Left ventricle myocardium inferior (tissue), 1 donor: ENCODE results near the gene RTN4IP1. TPM values are rescaled to one million over a fixed set of nuclear protein-coding genes. Genes with fewer than 3 reads are reported as not detected.

Source experiments
- DNase-seq: peaks from one replicate; pipeline ENCODE4 v3.0.0-alpha.2; 2020
- H3K27ac ChIP-seq: fragments of 200-600 bp; replicated peaks from 2 replicates; pipeline ENCODE4 v1.8.0; 2021
- H3K27me3 ChIP-seq: fragments of 200-600 bp; 2 replicates; pipeline ENCODE4 v1.8.0; 2021; ENCODE audit warnings: low read depth
- H3K36me3 ChIP-seq: fragments of 200-600 bp; 2 replicates; pipeline ENCODE4 v1.8.0; 2021
- H3K4me1 ChIP-seq: fragments of 200-600 bp; 2 replicates; pipeline ENCODE4 v1.8.0; 2021
- H3K4me3 ChIP-seq: fragments of 200-600 bp; 2 replicates; pipeline ENCODE4 v1.8.0; 2021; ENCODE audit warnings: mild to moderate bottlenecking, moderate library complexity
- H3K9me3 ChIP-seq: fragments of 200-600 bp; replicated peaks from 2 replicates; pipeline ENCODE4 v1.8.0; 2021
- CTCF ChIP-seq: fragments of 200-600 bp; IDR thresholded peaks from 2 replicates; pipeline ENCODE4 v1.8.0; 2021; ENCODE audit warnings: antibody characterized with exemption, mild to moderate bottlenecking, borderline replicate concordance
- intact Hi-C: fragments of 100-400 bp; cut with micrococcal nuclease; formaldehyde crosslinking; loops from one replicate; pipeline ENCODE4 v1.11.0; 2022
- total RNA-seq: library from RNA; stranded (reverse); fragmentation: NEBNext Ultra II Directional; extraction: Animal tissue kit (Norgen Biotek cat#: 25700); gene quantifications from one replicate; pipeline ENCODE4 v1.2.1, GENCODE V29; 2021
- donor health status: DM: no; HTN: yes; CAD: no; lungs with severe emphysema.

RTN4IP1 gene
- total RNA-seq, 1 donor from 2014 or later, result 21.5 TPM

GRCh38 chr6:106536851-106537250 lies 92.4 kb downstream of the RTN4IP1 start:
- TF ChIP-seq CTCF, result no peak
- Histone ChIP-seq H3K36me3 (no peaks in the 10 kb centered on the region), H3K4me3 (no peak overlapping the region), H3K27me3 (no peaks in the 10 kb centered on the region), H3K4me1 (no peaks in the 10 kb centered on the region), H3K27ac (no peak overlapping the region), H3K9me3 (no peaks in the 10 kb centered on the region)
- intact Hi-C loops, result no loop called here
- DNase-seq, result no peak

GRCh38 chr6:106536357-106536756 lies 92.9 kb downstream of the RTN4IP1 start:
- no peak for DNase-seq
- Histone ChIP-seq H3K27ac (no peak overlapping the region), H3K9me3 (no peaks in the 10 kb centered on the region), H3K4me3 (no peak overlapping the region), H3K27me3 (no peaks in the 10 kb centered on the region), H3K4me1 (no peaks in the 10 kb centered on the region), H3K36me3 (no peaks in the 10 kb centered on the region)
- intact Hi-C loops, result no loop called here
- no peak for TF ChIP-seq CTCF

- Histone ChIP-seq H3K4me1 (no peaks in the 10 kb centered on the region), H3K36me3 (no peaks in the 10 kb centered on the region), H3K27me3 (no peaks in the 10 kb centered on the region), H3K9me3 (no peaks in the 10 kb centered on the region), H3K27ac (no peak overlapping the region), H3K4me3 (no peak overlapping the region)
- no peak for TF ChIP-seq CTCF
- DNase-seq, result no peak
- intact Hi-C loops, result no loop called here
Measured at GRCh38 chr6:106535012-106535411, 94.3 kb downstream of the RTN4IP1 start.

GRCh38 chr6:106534564-106534982 lies 94.7 kb downstream of the RTN4IP1 start:
- Histone ChIP-seq H3K27ac (no peak overlapping the region), H3K36me3 (no peaks in the 10 kb centered on the region), H3K9me3 (no peaks in the 10 kb centered on the region), H3K4me3 (no peak overlapping the region), H3K27me3 (no peaks in the 10 kb centered on the region), H3K4me1 (no peaks in the 10 kb centered on the region)
- DNase-seq, result no peak
- no peak for TF ChIP-seq CTCF
- intact Hi-C loops, result no loop called here

- TF ChIP-seq CTCF, result no peak
Measured at GRCh38 chr6:106534004-106534403, 95.3 kb downstream of the RTN4IP1 start.

GRCh38 chr6:106533054-106533453 lies 96.2 kb downstream of the RTN4IP1 start:
- Histone ChIP-seq H3K4me3 (no peak overlapping the region), H3K27me3 (no peaks in the 10 kb centered on the region), H3K36me3 (no peaks in the 10 kb centered on the region), H3K4me1 (no peaks in the 10 kb centered on the region), H3K27ac (no peak overlapping the region), H3K9me3 (no peaks in the 10 kb centered on the region)
- no peak for TF ChIP-seq CTCF
- intact Hi-C loops, result no loop called here
- DNase-seq, result no peak

More at GRCh38 chr6:106534004-106534403, 95.3 kb downstream of the RTN4IP1 start:
- H3K27ac ChIP-seq, result no peak overlapping the region
- no peaks in the 10 kb centered on the region for H3K27me3 ChIP-seq
- H3K9me3 ChIP-seq, result no peaks in the 10 kb centered on the region
- no peaks in the 10 kb centered on the region for H3K4me1 ChIP-seq
- H3K36me3 ChIP-seq, result no peaks in the 10 kb centered on the region
- no peak overlapping the region for H3K4me3 ChIP-seq
- no peak for DNase-seq
- intact Hi-C loops, result no loop called here
